GM19463 (cell line): ENCODE data around the gene AFF1.
"Not testable (repeated sequence)": the region's sequence is repeated elsewhere in the genome, so short reads cannot be mapped to it uniquely, and the experiment has no call there.

Experiments used
- ATAC-seq: cut with Tn5 transposase; IDR thresholded peaks from one replicate; pipeline ENCODE4 v1.9.1; 2021; ENCODE audit warnings: mild to moderate bottlenecking, moderate library complexity; ENCODE audit not compliant: unreplicated experiment

Gene AFF1

DNA sequence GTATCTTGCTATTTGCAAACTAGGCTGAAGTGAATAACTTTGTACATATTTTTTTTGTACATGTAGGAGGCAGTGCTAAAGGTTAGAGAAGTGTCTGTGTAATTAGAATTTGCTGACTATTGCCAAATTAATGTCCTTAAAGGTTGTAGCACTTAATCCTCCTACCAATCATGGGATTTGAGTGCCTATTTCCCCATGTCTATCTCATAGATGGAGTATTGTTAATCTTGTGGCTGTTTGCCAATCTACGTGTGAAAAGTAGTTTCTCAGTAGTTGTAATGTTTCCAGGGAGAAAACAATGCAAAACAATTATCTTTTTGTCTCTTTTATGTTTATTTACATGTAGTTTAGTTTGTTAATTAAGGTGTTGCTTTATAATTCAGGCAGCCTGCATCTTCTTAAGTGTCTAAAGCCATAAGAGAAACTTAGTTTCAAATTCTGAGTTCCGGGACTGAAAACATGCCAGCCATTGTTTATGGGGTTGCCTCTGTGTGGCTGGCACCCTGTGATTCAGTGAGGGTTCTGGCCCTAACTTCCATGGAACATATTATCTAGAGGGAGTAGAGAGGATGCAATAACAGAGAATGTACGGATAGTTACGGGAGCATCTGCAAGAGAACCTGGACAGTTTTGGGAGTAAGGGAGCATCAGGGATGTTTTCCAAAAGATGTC is 143.2 kb downstream of the AFF1 start:
- no peak for ATAC-seq

DNA sequence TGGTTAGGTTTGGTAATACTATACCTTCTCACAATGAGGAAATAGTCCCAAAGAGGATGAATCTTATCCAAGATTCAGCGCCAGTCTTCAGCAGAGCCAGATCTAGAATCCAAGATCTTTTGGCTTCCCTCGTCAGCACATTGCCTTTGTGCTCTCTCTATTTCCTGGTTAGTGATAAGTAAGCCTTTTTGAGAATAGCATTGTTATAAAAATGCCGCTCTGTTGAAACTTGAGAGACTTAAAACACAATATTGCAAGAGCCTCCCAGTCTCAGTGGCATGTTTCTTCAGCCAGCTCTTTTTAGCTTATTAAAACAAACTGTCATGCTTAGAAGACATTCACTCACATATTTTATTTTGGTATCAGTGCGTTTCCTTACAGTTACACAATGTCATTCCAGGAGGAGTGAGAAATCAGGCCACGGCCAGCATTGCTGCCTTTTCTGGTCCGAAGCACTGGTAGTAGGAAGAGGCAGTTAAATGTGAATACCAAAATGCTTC is 144.2 kb downstream of the AFF1 start:
- no peak for ATAC-seq

DNA sequence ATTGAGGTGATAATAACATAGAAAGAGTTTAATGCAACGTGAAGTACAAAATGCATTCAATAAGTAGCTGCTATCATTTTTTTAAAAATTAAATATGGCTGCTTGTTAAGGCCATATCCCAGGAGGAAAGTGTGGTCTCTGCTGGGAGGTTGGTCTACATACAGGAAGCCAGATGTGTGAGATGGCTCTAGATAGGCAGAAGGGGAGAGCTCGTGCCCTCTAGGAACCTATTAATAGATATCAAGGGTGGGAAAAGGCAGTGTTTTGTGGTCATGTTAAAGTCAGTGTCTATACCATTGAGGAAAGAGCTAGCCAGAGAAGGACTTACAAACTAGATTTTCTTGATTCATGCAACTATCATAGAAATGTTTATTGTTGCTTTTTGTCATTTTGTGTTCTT is 145.2 kb downstream of the AFF1 start:
- ATAC-seq, result no peak

DNA sequence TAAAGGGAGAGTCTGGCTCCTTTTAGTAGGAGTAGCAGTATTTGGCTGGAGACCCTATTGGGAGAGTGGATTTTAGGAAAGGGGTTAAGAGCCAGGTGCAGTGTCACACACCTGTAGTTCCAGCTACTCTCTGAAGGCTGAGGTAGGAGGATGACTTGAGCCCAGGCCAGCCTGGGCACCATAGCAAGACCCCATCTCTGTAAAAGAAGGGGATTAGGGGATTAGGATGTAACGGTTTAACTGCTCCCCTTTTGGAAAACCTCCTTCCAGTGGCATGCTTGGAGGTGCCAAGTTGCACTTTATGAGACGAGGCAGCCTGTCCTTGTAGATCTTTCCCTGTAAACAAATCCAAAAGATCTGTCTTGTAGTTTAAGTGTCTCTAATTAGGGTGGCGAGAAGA is 145.7 kb downstream of the AFF1 start:
- ATAC-seq, result no peak

DNA sequence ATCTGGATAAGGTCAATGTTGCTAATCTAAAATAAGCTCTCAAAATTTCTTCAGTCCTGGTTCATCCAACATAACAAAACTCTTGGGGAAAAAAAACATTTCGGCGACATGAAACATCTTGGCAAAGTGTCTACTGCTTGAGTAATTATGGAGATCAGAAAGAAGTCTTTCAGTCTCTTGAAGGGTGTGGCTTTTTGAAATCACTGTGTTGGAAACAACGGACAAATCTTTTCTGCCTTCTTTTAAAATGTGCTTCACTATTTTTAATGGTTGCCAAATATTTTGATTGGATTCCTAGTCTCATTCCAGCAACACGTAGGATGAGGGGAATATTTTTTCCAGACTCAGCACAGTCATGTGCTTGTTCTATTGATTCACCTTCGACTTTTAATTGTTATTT is 147.0 kb downstream of the AFF1 start:
- ATAC-seq, result no peak

DNA sequence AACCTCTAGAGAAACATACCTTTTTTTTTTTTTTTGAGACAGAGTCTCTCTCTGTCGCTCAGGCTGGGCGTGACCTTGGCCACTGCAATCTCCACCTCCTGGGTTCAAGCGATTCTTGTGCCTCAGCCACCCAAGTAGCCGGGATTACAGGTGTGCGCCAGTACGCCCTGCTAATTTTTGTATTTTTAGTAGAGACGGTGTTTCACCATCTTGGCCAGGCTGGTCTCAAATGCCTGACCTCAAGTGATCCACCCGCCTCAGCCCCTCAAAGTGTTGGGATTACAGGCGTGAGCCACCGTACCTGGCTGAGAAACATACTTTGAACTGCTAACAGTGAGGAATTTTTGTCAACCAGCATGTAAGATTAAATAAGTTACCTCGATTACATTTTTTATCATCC is 150.9 kb downstream of the AFF1 start:
- not testable (repeated sequence) for ATAC-seq

DNA sequence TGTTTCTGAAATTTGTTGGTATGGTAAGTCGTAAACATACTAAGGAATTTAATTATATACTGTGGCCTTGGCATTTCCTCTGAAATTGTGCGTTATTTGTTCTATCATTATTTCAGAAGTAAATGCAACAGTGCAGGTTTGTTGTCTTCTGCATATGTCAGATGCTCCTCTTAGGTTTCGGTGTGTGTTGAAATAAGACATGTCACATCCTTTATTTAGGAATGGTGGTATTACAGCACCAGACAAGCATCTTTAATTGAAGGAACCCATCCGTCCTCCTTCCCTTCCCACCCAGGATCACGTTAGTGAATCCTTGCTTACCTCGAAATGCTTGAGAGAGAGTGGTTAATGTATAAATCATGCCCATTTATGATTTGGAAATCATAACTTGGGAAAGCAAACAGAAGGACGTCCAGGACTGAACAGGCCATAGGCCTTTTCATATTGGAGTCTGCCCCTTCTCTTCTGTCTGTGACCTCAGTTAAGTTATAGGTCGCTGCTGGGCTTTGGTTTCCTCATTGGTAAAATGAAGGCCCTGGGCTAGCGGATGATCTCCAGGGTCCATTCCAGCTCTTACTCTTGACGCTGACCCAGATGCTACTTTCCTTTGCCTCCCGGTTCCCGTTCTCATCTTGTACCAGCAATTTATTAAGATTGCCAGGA is 151.5 kb downstream of the AFF1 start:
- no peak for ATAC-seq

DNA sequence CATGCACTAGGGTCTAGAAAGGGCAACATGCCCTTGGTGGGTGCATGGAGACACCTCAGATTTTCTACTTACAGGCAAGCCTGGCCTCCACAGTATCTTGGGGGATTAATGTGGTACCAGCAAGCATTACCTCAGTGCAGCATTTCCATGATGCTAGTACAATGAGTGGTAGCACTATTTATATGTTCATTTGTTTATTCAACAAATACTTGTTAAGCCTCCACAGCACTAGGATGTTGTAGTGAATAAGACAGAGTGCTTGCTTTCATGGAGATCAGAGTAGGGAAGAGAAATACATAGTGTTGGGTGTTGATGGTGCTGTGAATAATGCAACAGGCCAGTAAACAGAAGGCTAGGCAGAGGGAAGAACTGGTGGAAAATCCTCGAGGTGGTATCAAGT is 152.2 kb downstream of the AFF1 start:
- no peak for ATAC-seq

DNA sequence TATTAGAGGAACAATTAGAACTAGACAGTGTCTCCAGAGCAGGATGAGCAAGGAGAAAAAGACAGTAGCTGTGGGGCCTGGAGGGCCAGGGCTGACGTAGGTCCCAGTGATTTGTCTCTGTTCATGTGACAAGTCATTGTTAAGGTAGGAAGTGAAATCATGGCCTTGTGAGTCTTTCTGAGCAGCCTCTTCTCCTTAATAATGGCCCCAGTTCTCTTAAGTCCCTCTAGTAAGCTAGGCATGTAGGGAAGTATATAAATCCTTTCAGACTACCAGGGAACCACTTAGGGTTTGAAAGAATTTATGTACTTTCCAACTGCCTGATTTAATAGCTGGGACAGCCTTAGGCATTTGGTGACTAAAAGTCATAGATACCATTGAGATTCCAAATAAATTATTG is 152.6 kb downstream of the AFF1 start:
- ATAC-seq, result no peak

DNA sequence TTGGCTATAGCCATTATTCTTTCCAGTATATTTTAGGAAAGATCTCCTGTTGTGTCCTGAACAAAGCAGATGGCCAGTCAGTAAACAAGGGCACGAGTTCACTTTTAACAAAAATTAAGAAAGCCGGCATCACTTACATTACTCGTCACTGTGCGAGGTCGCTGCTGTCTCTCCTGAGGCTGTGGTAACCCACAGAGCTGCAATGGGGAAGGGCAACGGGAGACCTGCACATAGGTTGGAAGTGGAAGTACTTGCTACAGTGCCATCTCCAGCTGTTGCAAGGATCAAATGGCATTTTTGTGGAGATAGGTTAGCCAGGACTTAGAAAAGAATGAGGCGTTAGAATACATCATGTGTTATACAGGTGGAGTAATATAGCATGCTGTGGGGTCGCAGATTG is 153.4 kb downstream of the AFF1 start:
- ATAC-seq, result no peak

DNA sequence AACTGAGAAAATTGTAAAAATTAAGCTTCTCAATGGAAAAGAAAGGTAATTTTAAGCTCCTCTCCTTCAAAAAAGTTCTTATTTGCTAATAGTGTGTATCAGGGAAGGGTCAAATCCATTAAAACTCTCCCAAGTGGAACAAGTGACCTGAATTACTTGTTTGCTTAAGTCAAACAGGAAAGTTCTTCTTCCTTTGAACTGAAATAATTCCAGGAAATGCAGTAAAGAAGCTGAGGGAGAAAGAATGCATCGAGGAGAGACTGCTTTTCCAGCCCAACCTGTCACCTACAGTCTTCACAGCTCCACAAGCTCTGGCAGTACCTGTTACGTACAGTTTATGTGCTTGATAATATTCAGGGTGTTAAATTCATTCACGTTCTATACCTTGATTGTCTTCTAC is 154.6 kb downstream of the AFF1 start:
- no peak for ATAC-seq

DNA sequence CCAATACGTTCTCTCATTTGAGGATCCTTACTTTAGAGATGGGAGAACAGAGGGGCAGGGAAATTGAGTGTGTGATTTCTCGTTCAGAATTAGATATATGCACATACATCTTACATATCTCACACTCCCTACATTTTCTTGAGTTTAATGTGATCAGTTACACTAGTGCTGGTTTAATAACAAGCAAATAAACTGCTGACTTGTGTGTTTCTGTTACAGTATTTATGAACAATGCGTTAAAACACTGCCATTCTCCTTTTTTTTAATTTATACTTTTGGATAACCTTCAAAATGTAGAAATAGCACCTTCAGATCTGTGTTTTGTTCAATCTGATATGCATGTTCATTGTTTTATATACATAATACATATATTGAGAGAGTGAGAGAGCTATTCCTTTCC is 155.5 kb downstream of the AFF1 start:
- ATAC-seq, result no peak

DNA sequence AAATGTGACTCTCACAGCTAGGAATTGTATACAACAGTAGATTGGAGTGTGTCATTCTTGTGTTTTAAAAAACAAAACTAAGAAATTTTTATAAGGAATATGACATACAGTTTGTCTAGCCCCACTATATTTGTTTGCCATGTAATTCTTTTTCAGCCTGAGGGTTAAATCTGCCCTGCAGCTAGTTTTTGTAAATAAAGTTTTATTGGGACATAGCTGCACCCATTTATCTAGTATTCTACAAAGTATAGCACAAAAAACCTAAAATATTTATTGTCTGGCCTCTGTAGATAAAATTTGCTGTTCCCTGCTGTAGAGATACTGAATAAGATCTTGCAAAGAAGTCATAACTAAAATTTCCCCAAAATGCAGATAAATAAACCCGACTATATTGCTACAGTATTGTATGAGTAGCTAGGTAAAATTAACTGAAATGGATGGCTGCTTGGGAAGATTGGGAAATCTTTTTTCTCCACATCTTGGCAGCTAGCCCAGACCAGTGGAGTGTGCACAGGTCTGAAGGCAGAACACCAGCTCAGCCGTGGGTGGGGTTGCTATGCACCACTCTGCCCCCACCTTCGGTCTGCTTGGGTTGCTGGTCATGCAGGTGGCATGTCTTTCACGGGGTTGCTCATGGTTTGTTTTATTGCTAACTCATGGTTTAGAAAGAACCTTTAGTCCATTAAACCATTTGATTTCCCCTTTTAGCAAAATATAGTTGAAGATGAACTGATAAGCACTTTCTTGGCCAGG is 157.8 kb downstream of the AFF1 start:
- peak; percentile 49 for ATAC-seq

DNA sequence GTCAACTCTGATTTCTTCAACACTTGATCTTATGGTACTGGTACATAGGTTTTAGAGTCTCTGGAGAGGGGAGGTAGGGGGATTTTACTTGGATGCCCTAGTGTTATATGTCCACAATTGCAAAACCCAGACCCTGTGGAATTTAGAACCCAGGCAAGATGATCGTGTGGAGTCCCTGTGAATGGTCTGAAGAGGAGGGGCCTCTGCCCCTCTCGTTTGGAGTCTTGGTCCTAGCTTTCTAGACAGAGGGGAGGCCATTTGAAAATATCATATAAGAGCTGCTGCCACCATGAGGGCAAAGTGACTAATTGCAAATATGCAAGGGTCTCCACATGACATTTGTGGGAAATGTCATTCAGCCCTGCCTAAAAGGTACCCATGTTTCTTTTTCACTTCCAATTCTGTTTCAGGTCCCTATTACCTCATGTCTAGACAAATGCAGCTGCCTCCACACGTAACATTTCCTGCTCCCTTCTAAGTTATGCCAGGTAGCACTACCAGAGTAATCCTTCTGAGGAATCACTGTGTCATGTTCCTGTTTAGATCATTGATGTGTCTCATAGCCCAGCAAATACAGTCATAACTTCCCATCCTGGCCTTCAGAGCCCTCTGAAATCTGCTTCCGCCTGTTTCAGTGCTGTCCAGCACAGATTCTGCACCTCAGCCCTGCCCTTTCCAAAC is 158.8 kb downstream of the AFF1 start:
- peak; percentile 79 for ATAC-seq

DNA sequence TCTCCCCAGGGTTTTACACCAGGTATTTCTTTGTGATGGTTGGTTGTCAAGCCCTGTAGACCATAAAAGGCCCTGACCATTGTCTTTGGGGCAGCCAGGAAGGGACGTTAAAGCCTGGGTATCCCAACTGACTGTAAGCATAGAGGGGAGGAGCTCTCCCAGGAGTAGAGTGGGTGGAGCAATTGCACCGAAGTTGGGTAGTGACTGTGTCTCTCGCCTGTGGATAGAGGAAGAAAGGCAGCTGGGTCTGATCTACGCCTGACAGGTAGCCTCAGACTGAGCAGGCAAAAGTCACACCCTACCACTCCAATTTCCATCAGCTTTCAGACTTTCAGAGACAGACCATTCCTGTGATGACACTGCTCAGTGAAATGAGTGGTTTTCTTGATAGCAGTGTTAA is 162.3 kb downstream of the AFF1 start:
- ATAC-seq, result no peak

DNA sequence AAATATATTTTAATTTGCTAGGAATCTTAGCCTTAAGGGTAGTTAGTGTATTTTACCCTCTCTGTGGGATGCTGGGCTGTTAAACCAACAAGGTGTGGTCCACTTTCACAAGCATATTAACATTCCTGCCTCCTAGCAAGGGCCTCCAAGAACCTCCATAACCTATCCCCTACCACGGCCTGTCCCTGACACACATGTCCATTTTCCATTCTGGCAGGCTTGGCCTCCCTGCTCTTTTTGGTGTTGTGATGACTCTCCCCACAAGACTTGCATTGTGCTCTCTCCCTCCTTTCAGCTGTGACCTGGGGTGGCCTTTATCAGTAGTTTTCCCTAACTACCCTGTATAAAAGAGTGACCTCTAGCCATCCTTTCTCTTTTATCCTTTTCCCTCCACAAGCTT is 165.4 kb downstream of the AFF1 start:
- ATAC-seq, result no peak

DNA sequence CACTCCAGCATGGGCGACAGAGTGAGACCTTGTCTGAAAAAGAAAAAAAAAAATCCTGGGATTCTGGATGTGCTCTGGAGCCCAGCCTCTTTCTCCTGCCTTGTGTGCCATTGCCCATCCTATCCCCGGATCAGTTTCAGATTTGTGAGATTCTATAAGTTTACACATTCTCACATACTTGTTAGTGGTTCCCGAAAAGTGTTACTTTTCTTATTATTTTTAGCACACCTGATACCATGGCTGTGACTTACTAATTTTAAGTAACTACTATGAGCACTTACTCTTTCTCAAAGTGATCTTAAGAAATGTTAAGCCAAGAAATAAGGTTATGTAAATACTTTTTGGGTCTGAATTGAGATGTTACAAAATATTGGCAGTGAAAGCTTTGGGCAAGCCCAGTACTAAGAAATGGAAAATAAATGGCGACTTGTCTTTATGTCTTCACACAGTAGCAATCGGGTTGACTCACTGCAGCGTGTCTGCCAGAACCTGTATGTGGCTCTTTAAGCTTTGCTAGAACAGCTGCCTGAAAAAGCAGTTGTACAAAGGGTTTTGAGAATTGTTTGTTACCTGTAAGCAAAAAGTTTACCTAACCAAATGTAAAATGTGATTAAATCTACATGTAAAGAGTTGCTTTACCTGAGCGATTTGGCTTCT is 166.9 kb downstream of the AFF1 start:
- no peak for ATAC-seq

DNA sequence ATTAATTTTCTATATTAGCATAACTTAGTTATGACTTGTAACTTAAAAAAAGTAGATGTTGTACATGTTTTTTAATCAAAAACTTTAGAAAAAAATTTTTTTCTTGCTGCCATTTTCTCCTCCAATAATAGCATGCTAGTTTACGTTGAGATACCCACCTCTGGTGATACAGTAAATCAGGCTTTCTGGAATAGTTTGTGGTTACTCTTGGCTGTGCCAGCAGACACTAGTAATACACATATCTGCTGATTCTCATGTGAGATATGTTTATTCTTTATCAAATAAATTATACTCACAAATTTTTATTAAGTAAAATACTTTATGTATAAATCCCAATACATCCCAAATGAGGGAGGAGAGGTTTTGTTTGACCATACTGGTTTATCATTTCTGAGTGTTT is 168.3 kb downstream of the AFF1 start:
- ATAC-seq, result no peak

DNA sequence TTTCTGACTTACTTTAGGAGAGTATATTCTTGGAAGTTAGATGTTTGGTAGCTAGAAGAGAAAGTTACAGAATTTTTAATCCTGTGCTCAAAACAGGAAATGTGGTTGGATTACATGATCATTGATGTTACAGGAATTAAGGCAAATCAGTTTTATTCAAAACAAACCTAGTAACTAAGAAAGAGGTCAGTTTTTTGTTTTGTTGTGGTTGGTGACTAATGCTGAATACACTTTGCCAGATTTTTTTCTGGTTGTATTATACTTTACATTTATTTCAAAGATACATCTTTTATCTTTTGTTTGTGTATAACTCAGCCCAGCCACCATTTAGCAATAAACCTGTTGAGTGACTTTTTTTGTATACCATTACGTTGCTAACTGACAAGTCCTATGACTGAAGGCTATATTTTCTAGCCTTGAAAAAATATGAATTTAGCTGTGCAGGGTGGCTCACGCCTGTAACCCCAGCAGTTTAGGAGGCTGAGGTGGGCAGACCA is 168.9 kb downstream of the AFF1 start:
- no peak for ATAC-seq

DNA sequence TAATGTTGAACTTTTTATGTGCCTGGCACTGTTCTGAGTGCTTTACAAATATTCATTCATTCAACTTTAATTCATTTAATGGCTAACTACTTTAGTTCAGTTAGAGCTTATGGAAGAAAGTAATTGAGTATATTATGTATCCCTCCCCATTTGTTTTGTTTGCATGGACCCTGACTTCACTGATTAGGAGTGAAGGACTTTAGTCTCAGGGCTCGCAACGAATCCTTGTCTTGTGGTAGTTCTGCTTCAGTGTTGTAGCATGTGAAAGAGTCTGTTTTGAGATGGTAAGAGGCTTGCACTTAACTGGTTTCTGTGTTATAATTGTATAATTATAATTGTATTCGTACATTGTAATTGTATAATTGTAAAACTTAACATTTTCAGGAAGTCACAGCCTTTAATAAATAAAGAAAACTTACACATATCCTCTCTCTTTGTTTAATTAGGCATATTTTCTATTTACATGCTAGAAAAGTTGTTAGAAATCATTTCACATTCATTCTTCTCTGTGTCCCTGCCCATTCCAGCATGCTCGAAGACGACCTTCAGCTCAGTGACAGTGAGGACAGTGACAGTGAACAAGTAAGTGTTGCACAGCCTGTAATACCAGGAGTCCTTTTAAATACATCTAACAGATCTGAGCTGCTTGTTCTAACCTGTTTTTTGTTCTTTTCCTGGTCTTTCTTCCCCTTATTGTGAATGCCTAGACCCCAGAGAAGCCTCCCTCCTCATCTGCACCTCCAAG is 170.5 kb downstream of the AFF1 start:
- no peak for ATAC-seq
